Activated CD4-positive, alpha-beta T cell treated with anti-CD3 and anti-CD28 coated beads, Interleukin-2, amount 50 U/mL, for 48 hours (primary cell): ENCODE measurements around the gene SLFN14.
A peak's percentile ranks its signal among the peaks of the same experiment; 100 is the strongest.
"Not testable (repeated sequence)": the region's sequence is repeated elsewhere in the genome, so short reads cannot be mapped to it uniquely, and the experiment has no call there.

Source experiments
- DNase-seq, 2 experiments: peaks; one replicate each; pipeline ENCODE4 v3.0.0-alpha.2; 2020

SLFN14 gene

GRCh38 chr17:35557353-35557752 is 3.3 kb downstream of the SLFN14 start:
- no peak for DNase-seq

- DNase-seq = no peak
These were observed 4.9 kb downstream of the SLFN14 start for GRCh38 chr17:35555691-35556090.

GRCh38 chr17:35554668-35555067 is 6.0 kb downstream of the SLFN14 start:
- DNase-seq = no peak

GRCh38 chr17:35553310-35553709 is 7.3 kb downstream of the SLFN14 start:
- no peak for DNase-seq

GRCh38 chr17:35548978-35549377 is 11.6 kb downstream of the SLFN14 start:
- DNase-seq = no peak

- DNase-seq = no peak
These were observed 12.3 kb downstream of the SLFN14 start for GRCh38 chr17:35548208-35548810.

GRCh38 chr17:35546487-35546886 is 14.1 kb downstream of the SLFN14 start:
- DNase-seq = no peak

GRCh38 chr17:35545150-35545549 is 15.5 kb downstream of the SLFN14 start:
- no peak for DNase-seq

GRCh38 chr17:35543856-35544255 is 16.8 kb downstream of the SLFN14 start:
- DNase-seq = no peak

- DNase-seq = no peak
These were observed 17.6 kb downstream of the SLFN14 start for GRCh38 chr17:35542990-35543389.

- no peak for DNase-seq
These were observed 19.2 kb downstream of the SLFN14 start for GRCh38 chr17:35541434-35541833.

- peak; percentile 59 to 74 for DNase-seq
These were observed 19.8 kb downstream of the SLFN14 start for GRCh38 chr17:35540589-35541404.

- DNase-seq = no peak
These were observed 21.0 kb downstream of the SLFN14 start for GRCh38 chr17:35539659-35540026.

- DNase-seq = peak in 1 of 2 experiments; percentile 32
These were observed 22.9 kb downstream of the SLFN14 start, which contains the start of gene SLFN12L for GRCh38 chr17:35537601-35538141. Gene SLFN12L, minus strand, starts transcription at chr17:35537678. Its CDS starts 15,314 bp downstream, at chr17:35522364.

- peak in 1 of 2 experiments; percentile 45 for DNase-seq
These were observed 23.9 kb downstream of the SLFN14 start for GRCh38 chr17:35536664-35537171.

GRCh38 chr17:35535406-35535805 is 25.2 kb downstream of the SLFN14 start:
- DNase-seq = peak in 1 of 2 experiments; percentile 34

GRCh38 chr17:35534576-35535093 is 26.0 kb downstream of the SLFN14 start:
- no peak for DNase-seq

- DNase-seq = no peak
These were observed 29.5 kb downstream of the SLFN14 start for GRCh38 chr17:35531160-35531559.

- no peak for DNase-seq
These were observed 30.8 kb downstream of the SLFN14 start for GRCh38 chr17:35529866-35530265.

GRCh38 chr17:35529326-35529725 is 31.3 kb downstream of the SLFN14 start:
- not testable (repeated sequence) for DNase-seq

- DNase-seq = no peak
These were observed 37.3 kb downstream of the SLFN14 start for GRCh38 chr17:35523296-35523695.

GRCh38 chr17:35521654-35522256 is 38.9 kb downstream of the SLFN14 start:
- peak in 1 of 2 experiments; percentile 45 for DNase-seq

- DNase-seq = no peak
These were observed 39.5 kb downstream of the SLFN14 start for GRCh38 chr17:35521150-35521549.
